Fibroblast of pulmonary artery (primary cell): ENCODE measurements around the gene TOMT.
"Not testable (repeated sequence)": the region's sequence is repeated elsewhere in the genome, so short reads cannot be mapped to it uniquely, and the experiment has no call there.

ENCODE experiments used
- DNase-seq: peaks from one replicate; pipeline ENCODE4 v3.0.0-alpha.2; 2010; ENCODE audit warnings: low read depth
- H3K4me3 ChIP-seq: replicated peaks from 2 replicates; pipeline ENCODE4 v1.5.1; 2011; ENCODE audit warnings: low read depth, mild to moderate bottlenecking, control low read depth, low read length, moderate library complexity
- TF ChIP-seq, protein P1 (sequence below): IDR thresholded peaks from 2 replicates; pipeline ENCODE4 v1.5.1; 2011; ENCODE audit warnings: mild to moderate bottlenecking, control low read depth, low read length, inconsistent platforms; ENCODE audit errors: missing control alignments

The TOMT gene

DNA sequence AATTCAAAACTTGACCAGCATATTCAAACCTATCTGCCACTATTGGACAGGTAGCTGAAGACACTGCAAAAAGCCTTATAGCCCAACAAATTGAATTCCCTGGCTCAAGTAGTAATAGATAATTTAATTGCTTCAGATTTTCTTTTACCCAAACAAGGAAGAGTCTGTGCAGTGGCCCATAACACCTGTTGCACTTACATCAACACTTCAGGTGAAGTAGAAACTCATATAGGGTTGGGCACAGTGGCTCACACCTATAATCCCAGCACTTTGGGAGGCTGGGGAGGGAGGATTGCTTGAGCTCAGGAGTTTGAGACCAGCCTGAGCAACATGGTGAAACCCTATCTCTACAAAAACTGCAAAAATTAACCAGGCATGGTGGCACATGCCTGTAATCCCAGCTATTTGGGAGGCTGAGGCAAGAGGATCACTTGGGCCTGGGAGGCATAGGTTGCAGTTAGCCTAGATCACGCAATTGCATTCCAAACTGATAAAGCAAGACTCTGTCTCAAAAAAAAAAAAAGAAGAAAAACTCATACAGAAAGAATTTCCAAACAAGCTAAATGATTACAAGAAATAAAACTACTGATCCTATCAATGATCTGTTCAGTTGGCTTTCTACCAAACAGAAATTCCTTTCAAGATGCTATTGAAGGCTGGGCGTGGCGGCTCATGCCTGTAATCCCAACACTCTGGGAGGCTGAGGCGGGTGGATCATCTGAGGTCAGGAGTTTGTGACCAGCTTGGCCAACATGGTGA lies 39.3 kb downstream of the TOMT start:
- peak; percentile 44 for DNase-seq
- TF ChIP-seq, protein P1, sequence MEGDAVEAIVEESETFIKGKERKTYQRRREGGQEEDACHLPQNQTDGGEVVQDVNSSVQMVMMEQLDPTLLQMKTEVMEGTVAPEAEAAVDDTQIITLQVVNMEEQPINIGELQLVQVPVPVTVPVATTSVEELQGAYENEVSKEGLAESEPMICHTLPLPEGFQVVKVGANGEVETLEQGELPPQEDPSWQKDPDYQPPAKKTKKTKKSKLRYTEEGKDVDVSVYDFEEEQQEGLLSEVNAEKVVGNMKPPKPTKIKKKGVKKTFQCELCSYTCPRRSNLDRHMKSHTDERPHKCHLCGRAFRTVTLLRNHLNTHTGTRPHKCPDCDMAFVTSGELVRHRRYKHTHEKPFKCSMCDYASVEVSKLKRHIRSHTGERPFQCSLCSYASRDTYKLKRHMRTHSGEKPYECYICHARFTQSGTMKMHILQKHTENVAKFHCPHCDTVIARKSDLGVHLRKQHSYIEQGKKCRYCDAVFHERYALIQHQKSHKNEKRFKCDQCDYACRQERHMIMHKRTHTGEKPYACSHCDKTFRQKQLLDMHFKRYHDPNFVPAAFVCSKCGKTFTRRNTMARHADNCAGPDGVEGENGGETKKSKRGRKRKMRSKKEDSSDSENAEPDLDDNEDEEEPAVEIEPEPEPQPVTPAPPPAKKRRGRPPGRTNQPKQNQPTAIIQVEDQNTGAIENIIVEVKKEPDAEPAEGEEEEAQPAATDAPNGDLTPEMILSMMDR: no peak
- no peak overlapping the region for H3K4me3 ChIP-seq

DNA sequence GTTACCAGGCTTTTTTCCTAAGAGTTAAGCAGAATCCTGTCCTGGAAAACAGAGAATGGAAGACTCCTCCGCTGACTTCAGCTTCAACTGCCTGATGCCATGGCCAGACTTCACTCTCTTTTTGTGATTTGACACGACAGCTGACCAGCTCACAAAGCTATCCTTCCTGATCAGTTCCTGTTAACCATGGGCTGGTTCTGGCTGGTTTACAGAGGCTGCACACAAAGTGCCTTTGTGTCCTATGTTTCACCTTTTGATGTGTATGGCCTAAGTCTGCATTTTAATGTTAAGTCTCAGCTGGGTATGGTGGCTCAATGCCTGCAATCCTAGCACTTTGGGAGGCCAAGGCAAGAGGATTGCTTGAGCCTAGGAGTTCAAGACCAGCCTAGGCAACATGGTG lies 40.9 kb downstream of the TOMT start:
- TF ChIP-seq, protein P1: no peak
- no peak for DNase-seq
- no peak overlapping the region for H3K4me3 ChIP-seq

DNA sequence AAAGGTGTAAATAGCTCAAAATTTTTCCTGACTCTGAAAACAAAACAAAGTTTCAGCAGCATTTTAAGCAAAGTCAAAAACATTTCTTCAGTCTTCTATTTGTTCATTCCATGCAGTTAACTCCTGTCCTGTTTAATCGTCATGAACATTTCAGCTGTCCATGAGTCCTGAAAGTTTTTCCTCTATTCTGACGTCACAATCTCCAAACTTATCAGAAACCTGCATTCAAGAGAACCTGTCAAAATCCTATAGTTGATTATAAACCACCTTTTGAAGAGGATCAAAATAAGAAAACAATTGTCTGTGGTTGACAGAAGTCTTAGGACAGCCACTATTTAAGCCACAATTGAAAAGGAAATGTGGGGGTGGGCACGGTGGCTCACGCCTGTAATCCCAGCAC lies 45.2 kb downstream of the TOMT start:
- no peak overlapping the region for H3K4me3 ChIP-seq
- TF ChIP-seq, protein P1: no peak
- no peak for DNase-seq

DNA sequence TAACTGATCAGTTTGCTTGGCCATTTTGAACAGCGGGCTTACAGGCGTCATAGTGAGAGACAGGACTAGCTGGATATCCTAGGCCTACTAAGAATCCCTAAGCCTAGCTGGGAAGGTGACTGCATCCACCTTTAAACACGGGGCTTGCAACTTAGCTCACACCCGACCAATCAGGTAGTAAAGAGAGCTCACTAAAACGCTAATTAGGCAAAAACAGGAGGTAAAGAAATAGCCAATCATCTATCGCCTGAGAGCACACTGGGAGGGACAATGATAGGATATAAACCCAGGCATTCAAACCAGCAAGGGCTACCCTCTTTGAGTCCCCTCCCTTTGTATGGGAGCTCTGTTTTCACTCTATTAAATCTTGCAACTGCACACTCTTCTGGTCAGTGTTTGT lies 48.1 kb downstream of the TOMT start:
- DNase-seq, H3K4me3 ChIP-seq: not testable (repeated sequence)

DNA sequence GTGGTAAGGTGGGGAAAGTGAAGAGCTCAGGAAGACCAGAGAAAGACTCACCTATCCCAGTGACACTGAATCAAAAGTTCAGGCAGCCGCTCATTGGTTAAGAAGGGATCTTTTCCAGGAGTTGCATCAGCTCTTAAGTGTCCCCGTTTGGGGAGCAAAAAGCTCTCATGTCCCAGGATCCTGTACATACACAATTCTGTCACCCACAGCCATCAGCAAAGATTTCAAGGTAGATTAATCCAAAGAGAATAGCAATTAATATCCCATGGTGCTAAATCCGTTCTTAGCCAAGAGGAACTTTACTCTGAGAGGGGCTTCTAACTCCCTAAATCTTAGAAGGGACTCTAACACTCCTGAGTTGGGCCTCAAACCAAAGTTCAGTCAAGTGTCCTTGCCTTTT lies 49.1 kb downstream of the TOMT start:
- no peak for DNase-seq
- no peak overlapping the region for H3K4me3 ChIP-seq
- TF ChIP-seq, protein P1: no peak

DNA sequence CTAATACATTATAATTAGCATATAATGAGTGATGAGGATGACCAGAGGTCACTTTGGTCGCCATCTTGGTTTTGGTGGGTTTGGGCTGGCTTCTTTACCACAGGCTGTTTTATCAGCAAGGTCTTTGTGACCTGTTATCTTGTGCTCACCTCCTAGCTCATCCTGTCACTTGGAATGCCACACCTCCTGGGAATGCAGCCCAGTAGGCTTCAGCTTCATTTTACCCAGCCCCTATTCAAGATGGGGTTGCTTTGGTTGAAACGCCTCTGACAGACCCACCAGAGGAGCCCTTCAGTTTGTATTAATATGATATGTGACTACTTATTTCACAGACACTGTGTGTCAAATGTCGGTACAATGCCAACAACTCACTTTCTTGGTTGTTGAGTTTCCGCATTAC lies 50.0 kb downstream of the TOMT start:
- H3K4me3 ChIP-seq: no peak overlapping the region
- DNase-seq: no peak
- TF ChIP-seq, protein P1: no peak

DNA sequence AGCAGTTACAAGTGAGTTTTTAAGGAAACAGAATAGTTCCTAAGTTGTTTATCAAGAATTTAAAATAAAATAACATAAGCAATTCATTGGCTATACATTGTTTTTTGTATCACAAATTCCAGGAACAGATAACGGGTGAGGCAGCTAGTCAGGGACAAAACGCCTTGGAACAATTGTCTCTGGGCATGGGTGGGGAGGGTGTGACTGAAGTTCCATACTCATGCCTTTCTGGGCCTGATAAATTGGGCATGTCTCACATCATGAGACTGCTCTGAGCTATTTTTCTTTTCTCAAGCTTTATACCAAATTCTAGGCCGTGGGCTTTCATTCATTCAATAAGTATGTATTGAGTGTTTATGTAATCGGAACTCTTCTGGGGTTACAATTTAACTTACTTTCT lies 51.4 kb downstream of the TOMT start:
- TF ChIP-seq, protein P1: no peak
- no peak overlapping the region for H3K4me3 ChIP-seq
- DNase-seq: no peak
